ENCODE measurements around the gene NLE1. TPM values are rescaled to one million over a fixed set of nuclear protein-coding genes. Genes with fewer than 3 reads are reported as not detected.

NLE1 gene
- total RNA-seq, 2 experiments from 2014 or later = 30.3 to 34.1 TPM

GRCh38 chr17:35162755-35163154 lies 20.7 kb upstream of the NLE1 start:
- H3K4me1 ChIP-seq (ENCODE audit: insufficient read depth, low read length, poor library complexity, severe bottlenecking) = no peaks in the 10 kb centered on the region
- H3K9me2 ChIP-seq (ENCODE audit: insufficient read depth, low read length) = no peaks in the 10 kb centered on the region
- no peaks in the 10 kb centered on the region for H4K20me1 ChIP-seq (ENCODE audit: insufficient read depth, low read length)
- no peak overlapping the region for H3K4me3 ChIP-seq (ENCODE audit: low read depth, low read length, poor library complexity, severe bottlenecking)
- no peak overlapping the region for H3K4me2 ChIP-seq (ENCODE audit: low read length)
- H2AFZ ChIP-seq (ENCODE audit: low read length) = no peak overlapping the region
- no peak overlapping the region for H3K27ac ChIP-seq (ENCODE audit: low read depth, low read length, poor library complexity, severe bottlenecking)
- ChIA-PET CTCF (ENCODE audit: unreplicated experiment) (no interaction called here), POLR2A (interaction anchor here (0.6 kb wide), 2 partner anchors 198 to 314 kb away, joined by 3 read pairs; no protein-coding TSS in a partner anchor)
- no TSS peak for BruUV-seq (replicated peaks)
- no peak for TF ChIP-seq CTCF (conservative IDR thresholded peaks at IDR 0.05; ENCODE audit: low read length)
- H3K9me3 ChIP-seq (ENCODE audit: low read length) = no peaks in the 10 kb centered on the region
- intact Hi-C loops (cut with micrococcal nuclease; ENCODE audit: unreplicated experiment) = no loop called here
- H3K79me2 ChIP-seq (ENCODE audit: insufficient read depth, low read depth, low read length) = no peaks in the 10 kb centered on the region
- no peak for DNase-seq (ENCODE audit: low spot score)
- H3K36me3 ChIP-seq (ENCODE audit: insufficient read depth, low read length) = no peaks in the 10 kb centered on the region

DNA sequence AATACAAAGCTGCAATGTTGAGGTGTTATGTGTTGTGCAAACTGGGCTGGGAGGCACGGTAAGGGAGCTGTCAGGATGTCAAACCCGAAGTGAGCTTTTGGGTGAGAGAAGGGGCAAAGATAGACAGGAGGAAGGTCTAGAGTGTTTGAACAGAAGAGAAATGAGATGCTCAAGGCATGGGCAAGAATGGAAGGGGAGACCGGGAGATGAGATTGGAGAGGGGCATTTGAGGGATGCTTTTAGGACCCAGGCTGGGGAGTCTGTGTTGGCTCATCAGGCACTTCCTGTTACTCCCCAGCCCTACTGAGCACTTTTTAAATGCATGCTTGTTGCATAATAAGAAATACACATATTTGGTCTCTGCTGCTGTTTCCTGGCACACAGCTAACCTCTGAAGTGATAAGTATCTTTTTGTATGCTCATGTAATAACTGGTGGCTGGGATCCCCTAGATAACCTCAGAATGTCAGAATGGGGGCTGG lies 19.2 kb upstream of the NLE1 start:
- H2AFZ ChIP-seq (ENCODE audit: low read length) = no peak overlapping the region
- POLR2A ChIA-PET = no interaction called here
- H3K4me2 ChIP-seq (ENCODE audit: low read length) = no peak overlapping the region
- no TSS peak for BruUV-seq (replicated peaks)
- intact Hi-C loops (cut with micrococcal nuclease; ENCODE audit: unreplicated experiment) = no loop called here
- no peaks in the 10 kb centered on the region for H4K20me1 ChIP-seq (ENCODE audit: insufficient read depth, low read length)
- TF ChIP-seq EZH2phosphoT487 (IDR thresholded peaks at IDR 0.05; ENCODE audit: borderline replicate concordance, low read depth, low read length) (no peak), CTCF (conservative IDR thresholded peaks at IDR 0.05; ENCODE audit: low read length) (no peak)
- CTCF ChIA-PET (ENCODE audit: unreplicated experiment) = no interaction called here
- H3K79me2 ChIP-seq (ENCODE audit: insufficient read depth, low read depth, low read length) = no peaks in the 10 kb centered on the region
- H3K4me3 ChIP-seq (ENCODE audit: low read depth, low read length, poor library complexity, severe bottlenecking) = no peak overlapping the region
- H3K27ac ChIP-seq (ENCODE audit: low read depth, low read length, poor library complexity, severe bottlenecking) = no peak overlapping the region
- DNase-seq (ENCODE audit: low spot score) = no peak
- H3K9me2 ChIP-seq (ENCODE audit: insufficient read depth, low read length) = no peaks in the 10 kb centered on the region
- H3K4me1 ChIP-seq (ENCODE audit: insufficient read depth, low read length, poor library complexity, severe bottlenecking) = no peaks in the 10 kb centered on the region
- no peaks in the 10 kb centered on the region for H3K9me3 ChIP-seq (ENCODE audit: low read length)
- no peaks in the 10 kb centered on the region for H3K36me3 ChIP-seq (ENCODE audit: insufficient read depth, low read length)

- Histone ChIP-seq H4K20me1 (ENCODE audit: insufficient read depth, low read length) (no peaks in the 10 kb centered on the region), H3K4me3 (ENCODE audit: low read depth, low read length, poor library complexity, severe bottlenecking) (no peak overlapping the region), H3K79me2 (ENCODE audit: insufficient read depth, low read depth, low read length) (no peaks in the 10 kb centered on the region), H3K4me2 (ENCODE audit: low read length) (no peak overlapping the region), H3K36me3 (ENCODE audit: insufficient read depth, low read length) (no peaks in the 10 kb centered on the region), H2AFZ (ENCODE audit: low read length) (no peak overlapping the region), H3K9me2 (ENCODE audit: insufficient read depth, low read length) (no peaks in the 10 kb centered on the region), H3K9me3 (ENCODE audit: low read length) (no peaks in the 10 kb centered on the region), H3K27ac (ENCODE audit: low read depth, low read length, poor library complexity, severe bottlenecking) (no peak overlapping the region), H3K4me1 (ENCODE audit: insufficient read depth, low read length, poor library complexity, severe bottlenecking) (no peaks in the 10 kb centered on the region)
- ChIA-PET CTCF (ENCODE audit: unreplicated experiment) (no interaction called here), POLR2A (no interaction called here)
- no TSS peak for BruUV-seq (replicated peaks)
- intact Hi-C loops (cut with micrococcal nuclease; ENCODE audit: unreplicated experiment) = no loop called here
- TF ChIP-seq CTCF (conservative IDR thresholded peaks at IDR 0.05; ENCODE audit: low read length) (no peak), EZH2phosphoT487 (IDR thresholded peaks at IDR 0.05; ENCODE audit: borderline replicate concordance, low read depth, low read length) (no peak)
- DNase-seq (ENCODE audit: low spot score) = no peak
Observed at GRCh38 chr17:35160354-35161201, 18.5 kb upstream of the NLE1 start.

Measured in OCI-LY7 (cell line).